ENCODE results near the gene SUMO4. TPM values are rescaled to one million over a fixed set of nuclear protein-coding genes. Genes with fewer than 3 reads are reported as not detected.

SUMO4 gene
- total RNA-seq, 1 donor from 2014 or later: 1.6 TPM

GRCh38 chr6:149365197-149365596, 34.9 kb upstream of the SUMO4 start:
- no peak overlapping the region for H2AFZ ChIP-seq (ENCODE audit: low read depth, low read length)
- no peak overlapping the region for H3K4me2 ChIP-seq (ENCODE audit: low read length)
- H3K9me3 ChIP-seq (ENCODE audit: insufficient read depth, low read depth, low read length): no peaks in the 10 kb centered on the region
- Mint-ChIP-seq H3K27me3 (ENCODE audit: low read depth, unreplicated experiment) (no peaks in the 10 kb centered on the region), H3K27ac (ENCODE audit: unreplicated experiment) (no peak overlapping the region), H3K4me3 (ENCODE audit: unreplicated experiment) (peak overlapping the region; percentile 11), H3K4me1 (ENCODE audit: low read depth, unreplicated experiment) (peaks cover 23% of the 10 kb centered on the region), H3K36me3 (ENCODE audit: low read depth, unreplicated experiment) (peaks cover 7% of the 10 kb centered on the region), H3K9me3 (ENCODE audit: unreplicated experiment) (peaks cover under 1% of the 10 kb centered on the region)
- peaks cover 93% of the 10 kb centered on the region for H4K20me1 ChIP-seq (ENCODE audit: insufficient read depth, low read length)
- H3K27me3 ChIP-seq (ENCODE audit: insufficient read depth, low read length): no peaks in the 10 kb centered on the region
- H3K4me1 ChIP-seq (ENCODE audit: insufficient read depth, low read length): no peaks in the 10 kb centered on the region
- peaks cover 5% of the 10 kb centered on the region for H3K36me3 ChIP-seq (ENCODE audit: insufficient read depth, low read length)
- FAIRE-seq: no peak
- no peak overlapping the region for H3K27ac ChIP-seq (ENCODE audit: low read depth, low read length)
- TF ChIP-seq EZH2 (IDR thresholded peaks at IDR 0.05; ENCODE audit: insufficient read depth, low read length): no peak
- no peak for TF ChIP-seq CTCF (IDR thresholded peaks at IDR 0.05; ENCODE audit: insufficient read depth, low read depth, low read length)
- no peak overlapping the region for H3K4me3 ChIP-seq (ENCODE audit: insufficient read depth, low read depth, low read length)
- H3K9ac ChIP-seq (ENCODE audit: low read length): no peak overlapping the region
- no peak for DNase-seq (ENCODE audit: low read depth)
- peaks cover 99% of the 10 kb centered on the region for H3K79me2 ChIP-seq (ENCODE audit: insufficient read depth, low read length)

- no peak overlapping the region for H3K27ac ChIP-seq (ENCODE audit: low read depth, low read length)
- H3K36me3 Mint-ChIP-seq (ENCODE audit: low read depth, unreplicated experiment): peaks cover 7% of the 10 kb centered on the region
- H3K4me3 Mint-ChIP-seq (ENCODE audit: unreplicated experiment): no peak overlapping the region
- no peak for TF ChIP-seq CTCF (IDR thresholded peaks at IDR 0.05; ENCODE audit: insufficient read depth, low read depth, low read length)
- TF ChIP-seq EZH2 (IDR thresholded peaks at IDR 0.05; ENCODE audit: insufficient read depth, low read length): no peak
- peaks cover 97% of the 10 kb centered on the region for H3K79me2 ChIP-seq (ENCODE audit: insufficient read depth, low read length)
- no peaks in the 10 kb centered on the region for H3K4me1 ChIP-seq (ENCODE audit: insufficient read depth, low read length)
- no peak overlapping the region for H2AFZ ChIP-seq (ENCODE audit: low read depth, low read length)
- FAIRE-seq (no peak), DNase-seq (ENCODE audit: low read depth) (no peak)
- H3K9ac ChIP-seq (ENCODE audit: low read length): no peak overlapping the region
- no peak overlapping the region for H3K4me2 ChIP-seq (ENCODE audit: low read length)
- no peaks in the 10 kb centered on the region for H3K27me3 ChIP-seq (ENCODE audit: insufficient read depth, low read length)
- H3K9me3 ChIP-seq (ENCODE audit: insufficient read depth, low read depth, low read length): no peaks in the 10 kb centered on the region
- H3K36me3 ChIP-seq (ENCODE audit: insufficient read depth, low read length): peaks cover 9% of the 10 kb centered on the region
- H4K20me1 ChIP-seq (ENCODE audit: insufficient read depth, low read length): peaks cover 88% of the 10 kb centered on the region
- H3K27me3 Mint-ChIP-seq (ENCODE audit: low read depth, unreplicated experiment): no peaks in the 10 kb centered on the region
- peaks cover 21% of the 10 kb centered on the region for H3K4me1 Mint-ChIP-seq (ENCODE audit: low read depth, unreplicated experiment)
- no peak overlapping the region for H3K27ac Mint-ChIP-seq (ENCODE audit: unreplicated experiment)
- no peak overlapping the region for H3K4me3 ChIP-seq (ENCODE audit: insufficient read depth, low read depth, low read length)
- no peaks in the 10 kb centered on the region for H3K9me3 Mint-ChIP-seq (ENCODE audit: unreplicated experiment)
Measured at GRCh38 chr6:149366267-149366921, 33.7 kb upstream of the SUMO4 start.

GRCh38 chr6:149368065-149368464, 32.0 kb upstream of the SUMO4 start:
- no peak overlapping the region for H3K4me3 Mint-ChIP-seq (ENCODE audit: unreplicated experiment)
- no peak for TF ChIP-seq CTCF (IDR thresholded peaks at IDR 0.05; ENCODE audit: insufficient read depth, low read depth, low read length)
- no peak for TF ChIP-seq EZH2 (IDR thresholded peaks at IDR 0.05; ENCODE audit: insufficient read depth, low read length)
- DNase-seq (ENCODE audit: low read depth) (no peak), FAIRE-seq (no peak)
- no peaks in the 10 kb centered on the region for H3K9me3 Mint-ChIP-seq (ENCODE audit: unreplicated experiment)
- Histone ChIP-seq H2AFZ (ENCODE audit: low read depth, low read length) (no peak overlapping the region), H3K36me3 (ENCODE audit: insufficient read depth, low read length) (peaks cover 13% of the 10 kb centered on the region), H3K27me3 (ENCODE audit: insufficient read depth, low read length) (no peaks in the 10 kb centered on the region), H3K27ac (ENCODE audit: low read depth, low read length) (no peak overlapping the region), H3K4me3 (ENCODE audit: insufficient read depth, low read depth, low read length) (no peak overlapping the region), H4K20me1 (ENCODE audit: insufficient read depth, low read length) (peaks cover 83% of the 10 kb centered on the region), H3K9ac (ENCODE audit: low read length) (no peak overlapping the region), H3K4me1 (ENCODE audit: insufficient read depth, low read length) (no peaks in the 10 kb centered on the region), H3K4me2 (ENCODE audit: low read length) (no peak overlapping the region), H3K9me3 (ENCODE audit: insufficient read depth, low read depth, low read length) (no peaks in the 10 kb centered on the region), H3K79me2 (ENCODE audit: insufficient read depth, low read length) (peaks cover 97% of the 10 kb centered on the region)
- H3K4me1 Mint-ChIP-seq (ENCODE audit: low read depth, unreplicated experiment): peaks cover 18% of the 10 kb centered on the region
- H3K36me3 Mint-ChIP-seq (ENCODE audit: low read depth, unreplicated experiment): peaks cover 2% of the 10 kb centered on the region
- no peaks in the 10 kb centered on the region for H3K27me3 Mint-ChIP-seq (ENCODE audit: low read depth, unreplicated experiment)
- no peak overlapping the region for H3K27ac Mint-ChIP-seq (ENCODE audit: unreplicated experiment)

Data from astrocyte (in vitro differentiated cells and primary cell).